DMS153 treated with DMSO at 0.1 percent for 48 hours (cell line): ENCODE measurements around the gene FADS6.

ENCODE experiments used
- DNase-seq: peaks from one replicate; lab custom pipeline; 2025; ENCODE audit not compliant: unreplicated experiment; lab: John Stamatoyannopoulos, UW

The FADS6 gene

DNA sequence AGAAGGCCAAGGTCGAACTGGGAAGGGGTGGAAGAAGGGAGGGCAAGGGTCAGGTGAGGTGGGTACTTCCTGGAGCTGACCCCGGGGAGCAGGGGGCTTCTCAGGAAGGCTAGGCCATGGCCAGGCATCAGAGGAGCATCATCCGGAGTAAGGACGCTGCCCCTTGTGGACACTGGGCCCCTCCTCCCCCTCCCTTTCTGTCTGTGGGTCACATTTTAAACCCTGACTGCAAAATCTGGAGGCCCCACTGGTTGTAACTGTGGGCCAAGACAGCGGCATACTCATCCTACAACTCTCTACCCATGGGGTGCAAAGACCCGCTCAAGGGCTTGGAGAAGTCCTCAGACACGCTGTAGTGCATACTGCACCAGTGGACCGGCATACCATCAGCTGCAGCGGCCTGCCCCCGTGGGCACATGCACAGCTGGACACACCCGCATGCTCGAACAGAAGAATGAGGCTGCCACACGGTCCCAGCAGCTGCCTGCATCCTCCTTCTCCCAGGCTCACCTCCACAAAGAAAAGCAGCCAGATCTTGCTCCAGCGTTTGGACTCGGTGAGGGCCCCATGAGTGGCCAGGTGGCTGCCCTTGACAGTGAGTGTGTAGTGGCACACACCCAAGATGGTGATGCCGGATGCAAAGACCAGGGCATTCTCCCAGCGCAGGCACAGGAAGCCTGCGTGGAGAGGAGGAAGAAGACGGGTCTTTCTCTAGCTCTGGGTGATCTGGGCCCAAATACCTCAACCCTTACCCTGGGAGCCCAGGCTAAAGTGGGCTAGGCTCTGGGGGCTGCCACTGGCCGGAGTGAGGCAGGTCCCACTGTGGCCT is 1.2 kb downstream of the FADS6 start:
- DNase-seq: no peak

DNA sequence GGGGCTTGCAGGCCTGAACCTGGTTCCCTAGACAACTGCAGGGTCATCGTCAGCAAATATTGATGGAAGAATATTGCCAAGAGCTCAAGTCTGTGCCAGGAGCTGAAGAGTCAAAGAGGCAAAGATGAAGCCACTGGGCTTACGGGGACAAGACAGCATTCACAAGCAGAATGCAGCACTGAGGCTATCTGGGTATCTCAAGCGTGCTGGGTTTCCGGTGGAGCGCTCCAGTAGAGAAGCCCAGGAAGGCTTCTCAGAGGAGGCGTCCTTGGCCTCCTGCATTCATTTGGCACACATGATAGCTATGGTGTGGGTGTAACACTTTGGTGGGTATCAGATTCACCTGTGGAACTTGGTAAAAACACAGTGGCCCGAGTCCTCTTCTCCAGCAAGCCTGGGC is 2.9 kb downstream of the FADS6 start:
- DNase-seq: no peak

DNA sequence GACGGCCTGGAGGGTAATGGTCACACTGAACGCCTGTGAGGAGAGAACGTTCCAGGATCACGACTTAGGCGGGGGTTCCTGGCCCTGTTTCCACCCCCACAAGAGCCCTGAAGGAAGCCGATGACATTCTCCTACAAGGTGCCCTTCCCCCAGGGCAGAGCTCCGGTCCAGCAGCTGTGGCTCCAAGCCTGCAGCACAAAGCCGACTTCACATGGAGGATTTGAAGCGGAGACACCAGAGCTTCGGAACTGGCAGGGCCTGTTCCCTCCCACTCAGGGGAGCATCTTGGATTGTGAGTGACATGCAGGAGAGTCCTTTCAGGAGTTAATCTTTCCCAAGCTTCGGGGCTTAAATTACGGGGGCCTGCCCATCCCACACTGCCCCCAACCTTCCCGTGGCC is 5.0 kb downstream of the FADS6 start:
- DNase-seq: no peak

DNA sequence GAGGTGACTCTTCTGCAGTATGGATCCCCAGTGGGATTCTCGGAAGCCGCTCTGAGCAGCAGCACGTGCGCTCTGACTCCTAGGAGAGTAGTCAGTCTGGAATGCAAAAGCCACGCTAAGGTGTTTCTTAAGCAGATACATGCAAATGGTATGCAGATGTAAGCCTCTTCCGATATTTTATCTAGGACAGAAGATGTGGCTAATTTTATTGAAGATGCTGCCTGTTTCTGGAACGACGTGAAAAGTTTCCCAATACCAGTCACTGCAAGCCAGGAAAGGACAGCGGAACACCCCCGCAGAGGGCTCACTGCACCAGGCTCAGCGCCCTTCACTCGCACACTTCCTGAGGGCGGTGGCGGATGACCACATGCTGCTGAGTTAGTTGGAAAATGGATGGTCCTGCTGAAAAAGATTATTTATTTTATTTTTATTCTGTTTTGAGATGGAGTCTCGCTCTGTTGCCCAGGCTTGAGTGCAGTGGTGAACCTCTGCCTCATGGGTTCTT is 10.1 kb downstream of the FADS6 start:
- DNase-seq: no peak

DNA sequence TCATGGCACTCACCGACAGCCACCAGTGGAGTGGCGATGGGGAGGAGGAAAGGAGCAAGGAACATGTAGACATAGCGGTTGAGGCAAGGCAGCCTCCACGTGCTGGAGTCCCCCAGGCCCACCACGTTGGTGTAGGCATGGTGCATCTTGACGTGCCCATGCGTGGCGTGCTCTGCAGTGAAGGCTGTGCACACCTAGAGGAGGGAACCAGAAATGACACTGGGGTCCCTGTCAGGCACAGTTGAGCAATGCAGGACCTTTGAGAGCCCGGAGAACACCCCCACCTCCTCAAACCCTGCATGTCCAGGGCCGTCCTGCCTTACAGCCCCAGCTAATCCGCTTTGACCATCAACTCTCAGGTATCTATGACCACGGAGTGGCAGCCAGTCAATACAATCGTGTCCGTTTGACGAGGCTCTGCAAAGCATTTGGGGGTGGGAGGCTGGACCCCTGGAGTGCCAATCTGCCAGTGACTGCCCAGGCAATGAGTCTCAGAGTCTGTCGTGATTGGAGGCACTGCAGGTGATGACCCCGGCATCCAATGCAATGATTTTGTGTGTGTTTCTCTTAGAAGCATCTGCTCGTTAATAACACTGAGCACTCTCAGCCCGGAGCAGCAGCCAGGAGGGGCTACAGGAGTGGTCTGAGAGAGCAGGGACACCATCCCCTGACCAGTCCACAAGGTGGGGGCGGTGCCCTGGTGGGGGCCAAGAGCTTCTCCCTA is 10.8 kb downstream of the FADS6 start:
- DNase-seq: no peak

DNA sequence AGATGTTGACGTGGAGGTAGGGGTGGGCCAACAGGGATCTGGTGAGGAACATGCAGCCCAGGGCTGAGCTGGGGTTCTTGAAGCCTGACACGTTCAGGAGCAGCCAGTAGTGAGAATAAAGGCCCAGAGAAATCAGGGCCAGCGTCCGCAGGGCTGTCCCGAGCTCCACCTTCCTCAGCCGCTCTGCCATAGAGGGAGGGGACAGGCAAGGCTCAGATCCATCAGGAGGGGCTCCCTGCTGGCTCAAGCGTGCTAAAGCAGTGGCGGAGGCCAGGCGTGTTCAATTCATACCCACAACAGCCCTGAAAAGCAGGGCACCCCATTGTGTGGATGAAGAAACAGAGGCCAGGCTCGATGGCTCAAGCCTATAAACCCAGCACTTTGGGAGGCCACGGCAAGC is 12.4 kb downstream of the FADS6 start:
- DNase-seq: no peak

DNA sequence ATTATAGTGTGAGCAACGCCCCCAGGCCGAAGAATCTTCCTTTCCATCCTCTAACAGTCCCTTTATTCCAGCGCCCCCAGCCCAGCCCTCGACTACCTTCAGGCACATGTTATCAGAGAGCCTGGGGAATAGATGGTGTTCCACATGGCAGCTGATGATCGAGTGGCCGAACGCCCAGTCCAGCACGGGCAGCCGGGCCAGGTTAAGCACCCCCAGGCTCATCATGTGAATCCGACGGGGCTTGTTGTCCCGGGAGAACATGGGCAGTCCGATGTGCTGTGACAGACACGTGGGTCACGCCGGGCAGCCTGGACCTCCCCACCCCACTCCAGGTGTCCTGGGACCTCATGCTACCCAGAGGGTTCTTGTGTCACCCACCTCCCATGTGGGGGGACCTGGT is 14.1 kb downstream of the FADS6 start:
- no peak for DNase-seq

DNA sequence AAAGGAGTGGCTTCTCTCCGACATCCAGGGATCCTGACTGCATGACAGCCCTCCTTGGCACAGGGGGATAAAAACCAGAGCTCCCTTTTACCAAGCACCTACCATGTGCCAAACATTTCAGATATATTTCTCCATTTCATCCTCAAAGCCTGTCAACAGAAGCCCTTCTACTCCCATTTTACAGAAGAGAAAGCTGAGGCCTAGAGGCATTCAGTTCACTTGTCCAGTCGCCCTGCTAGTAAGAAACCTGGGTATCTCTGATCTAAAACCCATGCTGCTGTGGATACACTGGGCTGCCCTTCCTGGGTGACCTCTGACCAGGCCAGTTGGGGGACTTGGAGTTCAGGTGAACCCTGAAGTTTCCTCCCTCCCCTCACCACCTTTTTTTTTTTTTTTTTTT is 14.8 kb downstream of the FADS6 start:
- DNase-seq: no peak

DNA sequence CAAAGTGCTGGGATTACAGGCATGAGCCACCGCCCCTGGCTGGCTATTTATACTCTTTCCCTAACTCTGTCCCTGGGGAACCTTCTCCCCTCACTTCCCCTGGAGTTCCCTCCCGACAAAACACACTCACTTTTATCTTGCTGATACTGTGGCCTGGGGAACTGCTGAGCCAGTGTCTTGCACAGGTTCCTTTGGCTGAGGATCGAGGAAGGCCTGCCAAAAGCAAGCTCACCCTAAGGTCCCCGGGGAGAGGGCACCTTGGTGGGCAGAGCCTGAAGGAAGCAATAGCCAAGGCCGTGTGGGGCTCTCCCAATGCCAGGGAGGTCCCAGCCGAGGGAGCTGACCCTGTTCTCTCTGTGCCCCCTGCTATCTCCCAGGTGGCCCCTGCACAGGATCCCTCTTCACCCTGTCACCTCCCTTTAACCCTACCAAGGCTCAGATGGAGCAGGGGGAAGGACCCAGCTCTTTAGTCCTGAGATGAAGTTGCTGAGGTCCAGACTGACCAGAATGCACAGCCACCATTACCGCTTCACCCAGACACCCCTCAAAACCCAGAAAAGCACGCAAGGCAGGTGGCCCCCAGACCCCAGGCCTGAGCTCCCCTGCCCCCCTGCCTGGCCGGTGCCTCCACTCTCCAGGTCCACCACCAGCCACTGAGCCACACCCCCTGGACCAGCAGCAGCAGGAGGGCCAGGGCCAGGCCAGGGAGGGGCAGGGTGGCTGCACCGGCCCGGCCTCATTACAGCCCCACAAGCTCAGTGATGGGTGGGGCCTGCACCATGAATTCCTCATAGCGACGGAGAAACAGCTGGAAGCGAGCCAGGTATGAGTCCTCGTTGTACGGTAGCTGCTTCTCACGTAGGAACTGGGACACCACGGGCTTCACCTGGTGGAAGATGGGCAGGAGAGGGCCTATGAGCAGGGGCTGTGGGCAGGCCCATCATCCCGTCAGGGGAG is 15.6 kb downstream of the FADS6 start:
- no peak for DNase-seq

DNA sequence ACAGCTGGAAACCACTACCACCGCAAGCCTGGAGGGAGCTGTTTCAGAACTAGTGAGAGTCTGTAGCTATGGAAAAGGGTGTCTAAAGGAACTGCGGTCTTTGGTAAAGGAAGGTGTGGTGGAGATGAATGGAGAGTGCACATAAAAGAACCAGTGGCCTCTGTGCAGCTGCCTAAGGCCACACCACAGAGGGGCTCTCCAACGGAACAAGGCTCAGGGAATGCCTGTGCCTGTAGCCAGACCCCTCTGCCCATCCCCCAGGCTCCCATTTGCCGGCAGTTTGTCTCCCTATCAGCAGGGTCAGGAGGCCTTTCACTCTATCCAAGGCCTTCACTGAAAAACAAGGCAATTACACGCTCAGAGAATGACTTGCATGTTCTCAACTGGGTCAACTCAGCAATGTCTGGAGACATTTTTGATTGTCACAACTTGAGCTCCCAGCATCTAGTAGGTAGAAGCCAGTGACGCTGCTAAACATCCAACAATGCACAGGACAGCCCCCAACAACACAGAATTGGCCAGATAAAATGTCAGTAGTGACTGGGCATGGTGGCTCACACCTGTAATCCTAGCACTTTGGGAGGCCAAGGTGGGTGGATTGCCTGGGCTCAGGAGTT is 17.3 kb downstream of the FADS6 start:
- DNase-seq: no peak

DNA sequence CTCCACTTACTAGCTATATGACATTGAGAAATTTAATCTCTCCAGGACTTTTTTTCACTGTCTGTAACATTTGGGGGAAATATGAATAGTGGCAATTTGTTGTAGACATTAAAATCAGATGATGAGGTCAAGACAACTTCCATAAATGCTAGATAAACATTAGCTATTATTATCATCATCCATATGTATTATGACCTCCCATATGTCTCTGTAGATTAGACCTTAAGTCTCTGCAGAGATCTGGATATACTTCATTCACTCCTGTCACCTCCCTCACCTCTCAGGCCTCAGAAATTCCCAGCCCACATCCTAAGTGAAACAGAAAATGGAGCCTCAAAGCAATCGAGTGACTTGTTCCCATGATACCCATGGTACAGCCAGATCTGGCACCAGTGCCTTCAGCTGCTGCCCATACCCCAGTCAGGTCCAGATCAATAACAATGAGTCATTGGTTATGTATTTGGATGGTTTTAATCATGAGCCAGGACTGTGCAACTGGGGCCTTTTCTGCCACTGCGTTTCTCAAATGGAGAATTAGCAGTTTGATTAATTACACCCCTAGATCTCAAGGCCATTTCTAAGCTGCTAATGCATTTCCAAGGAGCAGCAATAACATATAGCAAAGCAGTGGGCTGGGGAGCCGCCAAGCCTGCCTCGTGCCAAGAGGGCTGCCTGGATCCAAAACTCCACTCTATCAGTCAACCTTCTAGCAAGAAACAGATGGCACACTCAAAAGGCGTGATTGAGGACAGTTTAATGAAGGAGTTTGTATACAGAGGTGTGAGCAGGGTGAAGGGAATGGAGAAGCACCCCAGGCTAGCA is 18.1 kb downstream of the FADS6 start:
- DNase-seq: no peak

DNA sequence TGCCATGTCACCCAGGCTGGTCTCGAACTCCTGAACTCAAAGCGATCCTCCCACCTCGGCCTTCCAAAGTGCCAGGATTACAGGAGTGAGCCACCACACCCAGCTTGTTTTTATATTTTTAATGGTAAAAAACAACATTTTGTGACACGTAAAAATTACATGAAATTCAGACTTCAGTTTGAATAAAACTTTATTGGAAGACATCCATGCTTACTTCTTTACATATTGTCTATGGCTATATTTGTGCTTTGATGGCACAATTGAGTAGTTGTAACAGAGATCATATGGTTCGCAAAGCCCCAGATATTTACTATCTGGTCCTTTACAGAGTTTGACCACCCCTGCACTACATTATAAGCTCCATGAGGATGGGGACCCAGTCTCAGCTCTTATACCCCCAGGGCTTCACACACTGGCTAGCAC is 18.8 kb downstream of the FADS6 start:
- no peak for DNase-seq

DNA sequence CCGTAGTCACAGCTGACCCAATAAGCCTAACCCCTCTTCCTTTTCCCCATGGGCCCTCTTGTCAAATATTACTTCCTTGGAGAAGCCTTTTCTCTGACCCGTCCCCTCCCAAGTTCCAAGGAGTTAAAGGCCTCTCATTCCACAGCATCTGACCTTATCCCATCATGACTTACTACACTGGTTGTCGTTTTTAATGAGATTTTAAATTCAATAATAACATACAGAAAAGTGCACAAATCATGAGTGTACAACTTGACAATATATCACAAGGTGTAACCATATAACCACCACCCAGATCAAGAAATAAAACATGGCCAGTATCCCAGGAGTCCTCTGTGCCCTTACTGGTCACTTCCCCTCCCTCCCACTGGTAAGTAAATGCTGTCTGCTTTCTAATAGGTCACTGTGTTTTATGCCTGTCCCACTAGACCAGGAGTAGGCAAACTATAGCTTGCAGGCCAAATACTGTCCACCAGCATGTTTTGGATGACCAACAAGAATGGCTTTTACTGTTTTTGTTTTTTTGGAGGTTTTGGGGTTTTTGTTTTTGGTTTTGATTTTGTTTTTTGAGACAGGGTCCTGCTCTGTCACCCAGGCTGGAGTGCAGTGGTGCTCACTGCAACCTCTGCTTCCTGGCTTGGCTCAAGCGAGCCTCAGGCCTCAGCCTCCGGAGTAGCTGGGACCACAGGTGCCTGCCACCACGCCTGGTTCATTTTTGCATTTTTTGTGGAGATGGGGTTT is 19.4 kb downstream of the FADS6 start:
- no peak for DNase-seq

DNA sequence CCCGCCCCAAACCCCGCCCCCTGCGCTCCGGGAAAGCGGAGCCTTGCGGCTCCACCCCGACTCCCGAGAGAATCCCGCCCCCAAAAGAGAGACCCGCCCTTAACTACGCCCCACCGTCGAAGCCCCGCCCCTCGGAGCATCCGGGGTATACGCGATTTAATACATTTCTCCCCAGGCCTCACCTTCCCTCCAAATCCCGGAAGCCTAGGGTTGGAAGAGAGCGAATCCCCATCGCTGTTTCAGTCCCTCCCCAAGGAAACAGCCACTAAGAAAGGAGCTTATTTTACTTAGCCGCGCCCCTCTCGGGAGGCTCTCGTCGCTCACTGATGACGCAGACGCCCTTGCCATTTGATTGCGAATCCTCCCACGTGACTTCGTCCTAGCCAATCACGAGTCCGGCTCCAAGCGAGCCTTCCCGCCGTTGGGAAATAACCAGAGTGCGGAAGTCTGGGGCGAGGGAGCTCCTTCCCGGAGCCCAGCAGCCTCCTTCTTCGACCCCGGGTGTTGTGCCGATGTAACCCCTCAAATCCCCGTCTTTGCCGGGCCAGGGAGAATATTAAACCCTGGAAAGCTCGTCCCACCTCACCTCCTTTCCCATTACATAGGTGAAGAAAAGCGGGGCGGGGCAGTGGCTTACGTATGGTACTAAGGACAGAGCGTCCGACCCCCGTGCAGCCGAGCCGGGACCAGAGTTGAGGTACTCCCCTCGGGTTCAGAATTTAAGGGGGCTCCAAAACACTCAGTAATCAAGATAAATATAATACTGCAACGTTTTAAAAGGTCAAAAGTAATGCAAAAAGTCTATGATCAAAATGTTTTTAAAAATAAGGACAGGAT is 20.2 kb downstream of the FADS6 start:
- DNase-seq: peak; percentile 98

DNA sequence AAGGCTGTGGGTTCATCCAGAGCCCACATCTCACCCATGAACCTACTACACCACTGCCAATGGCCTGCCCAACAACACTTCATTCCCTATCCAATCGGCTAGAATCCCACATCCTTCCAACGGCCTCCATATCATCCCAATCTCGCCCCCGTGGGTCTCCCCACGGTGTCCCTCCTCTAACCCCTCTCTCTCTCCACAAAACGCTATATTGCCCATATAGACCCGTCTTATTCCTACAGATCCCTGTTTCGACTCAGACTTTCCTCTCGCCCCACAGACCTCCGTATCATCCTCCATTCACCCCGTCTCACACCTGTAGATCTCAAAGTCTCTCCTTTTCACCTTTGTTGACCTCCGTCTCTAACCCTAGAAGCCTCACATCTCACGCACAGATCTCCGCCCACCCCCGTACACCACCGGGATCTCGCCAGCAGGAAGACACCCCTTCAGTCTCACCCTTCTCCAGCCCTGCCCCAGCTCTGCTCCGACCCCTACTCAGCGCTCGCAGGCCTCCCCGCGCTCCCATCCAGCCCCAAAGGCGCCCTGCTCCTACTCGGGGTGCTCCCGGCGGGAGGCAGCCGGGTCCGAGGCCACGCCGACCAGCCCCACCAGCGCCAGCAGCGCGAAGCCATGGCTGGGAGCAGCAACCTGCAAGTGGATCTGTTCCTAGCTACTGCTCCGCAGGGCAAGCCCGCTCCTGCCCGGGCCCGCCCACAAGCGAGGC is 21.0 kb downstream of the FADS6 start, which contains the start of gene FDXR:
Gene FDXR (minus strand): TSS at position 682 of the 724 bp plus-strand sequence. CDS start 50 bp downstream, at position 632.
- DNase-seq: no peak

DNA sequence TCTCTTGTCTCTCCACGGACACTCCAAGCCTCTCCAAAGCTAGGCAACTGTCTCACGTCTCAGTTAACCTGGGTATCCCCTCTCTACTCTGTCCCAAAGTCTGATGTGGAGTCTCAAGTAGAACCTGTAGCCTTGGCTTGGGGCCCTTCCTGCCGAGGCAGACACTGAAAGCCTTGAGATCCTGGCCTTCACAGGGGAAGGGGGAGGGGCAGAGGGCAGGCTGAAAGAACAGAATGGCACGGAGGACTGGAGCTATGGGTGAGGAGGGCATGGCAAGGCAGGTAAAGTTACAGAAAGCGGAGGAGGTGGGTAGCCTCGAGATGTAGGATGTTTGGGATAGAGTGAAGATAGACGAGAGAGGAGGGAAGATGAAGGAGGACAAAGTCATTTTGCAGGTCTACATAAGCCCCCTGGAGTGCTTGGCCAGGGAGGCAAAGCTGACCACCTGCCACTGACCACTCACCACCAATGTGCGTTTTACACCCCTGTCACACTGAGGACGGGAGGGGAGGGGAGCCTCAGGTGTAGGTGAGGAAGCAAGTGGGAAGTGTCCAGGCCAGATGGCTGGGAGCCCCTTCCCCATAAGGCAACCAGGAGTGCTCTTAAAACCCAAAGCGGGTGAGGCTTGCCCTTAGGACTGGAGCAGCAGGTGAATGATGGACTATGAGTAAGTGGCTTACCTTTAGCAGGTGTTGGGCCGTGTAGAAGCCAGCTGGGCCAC is 21.9 kb downstream of the FADS6 start:
- DNase-seq: no peak

DNA sequence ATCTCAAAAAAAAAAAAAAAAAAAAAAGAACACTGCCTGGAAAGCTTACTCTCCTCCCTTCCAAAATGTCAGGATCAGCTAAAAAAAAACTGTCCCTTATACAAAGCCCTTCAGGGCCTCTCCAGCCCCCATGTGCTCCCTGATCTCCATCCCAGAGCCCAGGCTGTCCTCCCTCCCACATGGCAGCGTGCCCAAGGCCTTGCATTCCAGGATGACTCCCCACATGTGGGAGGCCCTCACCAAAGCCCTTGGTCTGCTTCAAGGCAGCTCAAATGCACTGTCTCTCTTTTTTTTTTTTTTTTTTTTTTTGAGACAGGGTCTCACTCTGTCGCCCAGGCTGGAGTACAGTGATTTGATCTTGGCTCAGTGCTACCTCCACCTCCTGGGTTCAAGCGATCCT is 22.9 kb downstream of the FADS6 start:
- DNase-seq: no peak
